Measurements from ENCODE around the gene ENOX2.

DNA sequence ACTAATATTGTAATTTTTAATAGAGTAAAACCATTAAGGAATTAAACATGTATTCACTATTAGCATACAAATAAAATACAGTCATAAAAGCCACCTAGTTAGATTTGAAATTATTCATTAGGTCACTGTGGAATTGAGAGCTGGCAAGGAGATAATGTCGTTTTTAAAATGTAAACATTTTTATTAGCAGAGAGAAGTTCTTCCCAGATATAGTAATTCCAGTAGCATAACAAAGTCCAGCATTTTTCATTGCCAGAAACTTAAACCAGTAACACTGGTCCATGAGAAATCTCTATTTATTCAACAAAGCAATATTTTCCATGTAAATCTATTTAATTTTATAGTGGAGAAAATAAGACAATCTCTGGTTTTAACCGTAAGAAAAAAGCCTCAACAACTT, 17.5 kb downstream of the ENOX2 start:
- TF ChIP-seq TARDBP (IDR thresholded peaks at IDR 0.05) = no peak
- TF ChIP-seq L3MBTL2 (conservative IDR thresholded peaks at IDR 0.05) = no peak
- no peak for TF ChIP-seq CTBP1 (IDR thresholded peaks at IDR 0.05; ENCODE audit: borderline replicate concordance)
- no peak for TF ChIP-seq HDGF (IDR thresholded peaks at IDR 0.05; ENCODE audit: borderline replicate concordance)
- no peak for TF ChIP-seq SUZ12 (IDR thresholded peaks at IDR 0.05)
- no peak for TF ChIP-seq FOXA1 (IDR thresholded peaks at IDR 0.05)
- no peak for TF ChIP-seq ELF4 (IDR thresholded peaks at IDR 0.05)
- TF ChIP-seq NFRKB (IDR thresholded peaks at IDR 0.05) = no peak
- TF ChIP-seq SP1 (IDR thresholded peaks at IDR 0.05) = no peak
- TF ChIP-seq FOXK2 (IDR thresholded peaks at IDR 0.05) = no peak
- TF ChIP-seq FOXM1 (IDR thresholded peaks at IDR 0.05; ENCODE audit: borderline replicate concordance) = no peak
- TF ChIP-seq LEF1 (IDR thresholded peaks at IDR 0.05; ENCODE audit: borderline replicate concordance) = no peak
- TF ChIP-seq, protein P1, sequence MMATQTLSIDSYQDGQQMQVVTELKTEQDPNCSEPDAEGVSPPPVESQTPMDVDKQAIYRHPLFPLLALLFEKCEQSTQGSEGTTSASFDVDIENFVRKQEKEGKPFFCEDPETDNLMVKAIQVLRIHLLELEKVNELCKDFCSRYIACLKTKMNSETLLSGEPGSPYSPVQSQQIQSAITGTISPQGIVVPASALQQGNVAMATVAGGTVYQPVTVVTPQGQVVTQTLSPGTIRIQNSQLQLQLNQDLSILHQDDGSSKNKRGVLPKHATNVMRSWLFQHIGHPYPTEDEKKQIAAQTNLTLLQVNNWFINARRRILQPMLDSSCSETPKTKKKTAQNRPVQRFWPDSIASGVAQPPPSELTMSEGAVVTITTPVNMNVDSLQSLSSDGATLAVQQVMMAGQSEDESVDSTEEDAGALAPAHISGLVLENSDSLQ (IDR thresholded peaks at IDR 0.05) = no peak
- TF ChIP-seq BHLHE40 (IDR thresholded peaks at IDR 0.05; ENCODE audit: borderline replicate concordance) = no peak

Data from HEK293T (cell line).